Liver (tissue), 9 donors: Measurements from ENCODE around the gene PIGT. TPM values are rescaled to one million over a fixed set of nuclear protein-coding genes. Genes with fewer than 3 reads are reported as not detected.

Experiments
- DNase-seq: peaks from one replicate; pipeline ENCODE4 v3.0.0-alpha.2; 2017; ENCODE audit warnings: low spot score
- H3K27ac ChIP-seq, 2 donors: one replicate each; pipeline ENCODE4 v1.7.0; 2013; ENCODE audit warnings: inconsistent platforms in 2 of 2, low read length in 2 of 2, control low read depth in 1 of 2, low read depth in 1 of 2, mild to moderate bottlenecking in 1 of 2
- H3K27me3 ChIP-seq, 4 donors: one replicate each; pipeline versions ENCODE4 v1.6.1 to v1.7.0; 2013; ENCODE audit warnings: low read length in 3 of 4, inconsistent platforms in 1 of 4, mild to moderate bottlenecking in 1 of 4, moderate library complexity in 1 of 4; ENCODE audit not compliant: control insufficient read depth in 4 of 4, insufficient read depth in 4 of 4
- H3K36me3 ChIP-seq, 4 donors: one replicate each; pipeline versions ENCODE4 v1.6.1 to v1.7.0; 2013; ENCODE audit warnings: low read length in 3 of 4, mild to moderate bottlenecking in 3 of 4, low read depth in 1 of 4, moderate library complexity in 1 of 4; ENCODE audit not compliant: control insufficient read depth in 4 of 4, insufficient read depth in 3 of 4
- H3K4me1 ChIP-seq, 4 donors: one replicate each; pipeline versions ENCODE4 v1.6.1 to v1.7.0; 2013; ENCODE audit warnings: low read length in 3 of 4, mild to moderate bottlenecking in 3 of 4, moderate library complexity in 1 of 4; ENCODE audit not compliant: control insufficient read depth in 4 of 4, insufficient read depth in 4 of 4
- H3K4me3 ChIP-seq, 3 donors: one replicate each; pipeline versions ENCODE4 v1.6.1 to v1.7.0; 2013; ENCODE audit warnings: low read length in 3 of 3, control low read depth in 1 of 3, low read depth in 1 of 3, mild to moderate bottlenecking in 1 of 3
- H3K9ac ChIP-seq, 2 donors: one replicate each; pipeline ENCODE4 v1.7.0; 2013; ENCODE audit warnings: low read length in 2 of 2, mild to moderate bottlenecking in 2 of 2, moderate library complexity in 2 of 2, control low read depth in 1 of 2, low read depth in 1 of 2
- H3K9me3 ChIP-seq, 4 donors: one replicate each; pipeline versions ENCODE4 v1.6.1 to v1.7.0; 2013; ENCODE audit warnings: low read length in 3 of 4; ENCODE audit not compliant: control insufficient read depth in 4 of 4
- CTCF ChIP-seq: fragments of 150-350 bp; IDR thresholded peaks from 2 replicates; pipeline ENCODE4 v1.5.1; 2017; ENCODE audit warnings: improper control_type of control experiment, low read depth, low read length; ENCODE audit not compliant: missing input control
- EGR1 ChIP-seq, 2 donors: IDR thresholded peaks; 2 replicates each; pipeline ENCODE4 v1.6.1; 2016 to 2018; ENCODE audit warnings: antibody characterized with exemption in 2 of 2, low read depth in 2 of 2
- FOXA1 ChIP-seq: IDR thresholded peaks from 2 replicates; pipeline ENCODE4 v1.6.1; 2016; ENCODE audit warnings: antibody characterized with exemption
- FOXA2 ChIP-seq: IDR thresholded peaks from 2 replicates; pipeline ENCODE4 v1.6.1; 2016; ENCODE audit warnings: antibody characterized with exemption
- HNF4A ChIP-seq, 2 donors: conservative IDR thresholded peaks; 2 replicates each; pipeline ENCODE4 v1.6.1; 2016; ENCODE audit warnings: antibody characterized with exemption in 2 of 2, mild to moderate bottlenecking in 2 of 2
- HNF4G ChIP-seq: IDR thresholded peaks from 2 replicates; pipeline ENCODE4 v1.6.1; 2016; ENCODE audit warnings: antibody characterized with exemption
- JUND ChIP-seq, 2 donors: IDR thresholded peaks; 2 replicates each; pipeline ENCODE4 v1.6.1; 2016; ENCODE audit warnings: antibody characterized with exemption in 2 of 2
- NR2F2 ChIP-seq: IDR thresholded peaks from 2 replicates; pipeline ENCODE4 v1.6.1; 2016; ENCODE audit warnings: antibody characterized with exemption
- RAD21 ChIP-seq, 2 donors: IDR thresholded peaks; 2 replicates each; pipeline ENCODE4 v1.6.1; 2016; ENCODE audit warnings: antibody characterized with exemption in 2 of 2, mild to moderate bottlenecking in 2 of 2
- RXRA ChIP-seq, 2 donors: IDR thresholded peaks; 2 replicates each; pipeline ENCODE4 v1.6.1; 2017 to 2018; ENCODE audit warnings: antibody characterized with exemption in 2 of 2, mild to moderate bottlenecking in 1 of 2
- SP1 ChIP-seq: IDR thresholded peaks from 2 replicates; pipeline ENCODE4 v1.6.1; 2018; ENCODE audit warnings: antibody characterized with exemption, mild to moderate bottlenecking
- TAF1 ChIP-seq: conservative IDR thresholded peaks from 2 replicates; pipeline ENCODE4 v1.6.1; 2016; ENCODE audit warnings: antibody characterized with exemption, mild to moderate bottlenecking
- YY1 ChIP-seq: IDR thresholded peaks from 2 replicates; pipeline ENCODE4 v1.6.1; 2016; ENCODE audit warnings: antibody characterized with exemption, mild to moderate bottlenecking
- ZBTB33 ChIP-seq: IDR thresholded peaks from 2 replicates; pipeline ENCODE4 v1.6.1; 2016; ENCODE audit warnings: antibody characterized with exemption
- whole genome bisulfite sequencing: extraction: QIAGEN DNeasy Blood & Tissue Kit; methylation state at CpG from one replicate; pipeline ENCODE4 v1.1.7; 2013; 5-methylcytosine and 5-hydroxymethylcytosine counted together
- polyA plus RNA-seq, 2 donors: library from polyadenylated mRNA; stranded (reverse) in 1 of 2; unstranded in 1 of 2; fragments of 200-250 nt in 1 of 2; fragments of >200 nt in 1 of 2; fragmentation: Nextera tagmentation in 1 of 2; extraction: Ambion mirVana in 1 of 2; gene quantifications; one replicate each; pipeline versions ENCODE4 v1.2.1 to v1.2.3, GENCODE V29; 2013 to 2015
- total RNA-seq, 2 donors: library from RNA; depleted of rRNA; stranded (reverse); fragments of >200 nt; gene quantifications; one replicate each; pipeline ENCODE4 v1.2.3, GENCODE V29; 2014
- TF ChIP-seq, protein P1 (sequence below): IDR thresholded peaks from 2 replicates; pipeline ENCODE4 v1.6.1; 2016; ENCODE audit warnings: antibody characterized with exemption
- TF ChIP-seq, protein P2 (sequence below): IDR thresholded peaks from 2 replicates; pipeline ENCODE4 v1.6.1; 2016; ENCODE audit warnings: antibody characterized with exemption
- donor health status: healthy.
- donor health status: healthy.
- donor health status: healthy.
- donor health status: healthy.
- donor health status: healthy.

Gene PIGT
- total and polyA plus RNA-seq, 4 donors = 14.4 to 64.5 (median 34.1) TPM

GRCh38 chr20:45408646-45409213 lies 7.2 kb upstream of the PIGT start (continued):
- TF ChIP-seq, protein P1, sequence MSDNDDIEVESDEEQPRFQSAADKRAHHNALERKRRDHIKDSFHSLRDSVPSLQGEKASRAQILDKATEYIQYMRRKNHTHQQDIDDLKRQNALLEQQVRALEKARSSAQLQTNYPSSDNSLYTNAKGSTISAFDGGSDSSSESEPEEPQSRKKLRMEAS = no peak
- TF ChIP-seq HNF4A (conservative IDR thresholded peaks at IDR 0.05) = no peak
- no peak for TF ChIP-seq YY1
- TF ChIP-seq NR2F2 = no peak
- no peak for TF ChIP-seq CTCF
- TF ChIP-seq RAD21 (IDR thresholded peaks at IDR 0.05) = no peak
- TF ChIP-seq FOXA1 = no peak
- TF ChIP-seq, protein P2, sequence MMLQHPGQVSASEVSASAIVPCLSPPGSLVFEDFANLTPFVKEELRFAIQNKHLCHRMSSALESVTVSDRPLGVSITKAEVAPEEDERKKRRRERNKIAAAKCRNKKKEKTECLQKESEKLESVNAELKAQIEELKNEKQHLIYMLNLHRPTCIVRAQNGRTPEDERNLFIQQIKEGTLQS = no peak

GRCh38 chr20:45409521-45410272 lies 6.2 kb upstream of the PIGT start:
- no peak for DNase-seq
- H3K4me3 ChIP-seq = no peak overlapping the region
- H3K36me3 ChIP-seq = peaks cover 0 to 3% (median 1%) of the 10 kb centered on the region in 4 donors
- peaks cover 0 to 19% (median 11%) of the 10 kb centered on the region in 4 donors for H3K4me1 ChIP-seq
- no peaks in the 10 kb centered on the region for H3K9me3 ChIP-seq
- H3K9ac ChIP-seq = no peak overlapping the region
- TF ChIP-seq EGR1 (IDR thresholded peaks at IDR 0.05; ENCODE audit: low read depth in 2 of 2) (no peak), JUND (IDR thresholded peaks at IDR 0.05) (no peak), FOXA1 (no peak), TAF1 (no peak), HNF4G (no peak), ZBTB33 (no peak), SP1 (no peak), FOXA2 (no peak), RXRA (IDR thresholded peaks at IDR 0.05) (no peak), YY1 (no peak)
- TF ChIP-seq, protein P2 = no peak
- TF ChIP-seq, protein P1 = no peak
- no peak overlapping the region for H3K27ac ChIP-seq
- H3K27me3 ChIP-seq = peaks cover 0 to 2% (median 0%) of the 10 kb centered on the region in 4 donors
- 87% methylated on average over 7 of the region's 7 CpGs for WGBS
